HepG2 (cell line): ENCODE results near the gene COPE. TPM values are rescaled to one million over a fixed set of nuclear protein-coding genes. Genes with fewer than 3 reads are reported as not detected.

Source experiments
- ATAC-seq: fragments of 200-7000 bp; cut with Tn5 transposase; 3 replicates; pipeline ENCODE4 v1.9.1; 2020; ENCODE audit warnings: mild to moderate bottlenecking, moderate library complexity
- BruUV-seq: library from RNA; stranded (reverse); fragments of 400-500 nt; replicated peaks from 2 replicates; lab custom pipeline; 2021; lab: Mats Ljungman, UMichigan
- CTCF ChIA-PET: fragments of 300-600 bp; formaldehyde crosslinking; extraction: SDS; loops from one replicate; lab custom pipeline; 2021; ENCODE audit warnings: low total read pairs, inconsistent platforms, low intra/inter-chr PET ratio; lab: Yijun Ruan, JAX
- POLR2A ChIA-PET: fragments of 350-600 bp; sonication (Branson Sonifier 250); formaldehyde crosslinking; loops from one replicate; lab custom pipeline; 2020; ENCODE audit warnings: antibody characterized with exemption, inconsistent platforms; lab: Yijun Ruan, JAX
- DNase-seq: peaks from one replicate; pipeline ENCODE4 v3.0.0-alpha.2; 2015; ENCODE audit warnings: low spot score
- FAIRE-seq: peaks from 3 replicates; lab custom pipeline; 2011; peaks lifted over from hg19 to GRCh38; lab: Jason Lieb, UNC
- H2AFZ ChIP-seq: one replicate; pipeline ENCODE4 v1.6.1; 2011; ENCODE audit warnings: low read length, inconsistent platforms
- H3K27ac ChIP-seq: fragments of 300-600 bp; 3 replicates; pipeline ENCODE4 v1.8.0; 2011; ENCODE audit warnings: mixed run types, mild to moderate bottlenecking, mixed read lengths, low read length, inconsistent platforms; ENCODE audit not compliant: insufficient read depth; ENCODE audit errors: extremely low read length
- H3K27me3 ChIP-seq, 2 experiments: fragments of 200-600 bp in 1 of 2; 2 replicates in 1 of 2; 3 replicates in 1 of 2; pipeline versions ENCODE4 v1.6.0 to v1.8.0; 2011; ENCODE audit warnings: low read length in 2 of 2, mild to moderate bottlenecking in 2 of 2, moderate library complexity in 2 of 2, inconsistent platforms in 1 of 2; ENCODE audit not compliant: insufficient read depth in 2 of 2, control insufficient read depth in 1 of 2
- H3K36me3 ChIP-seq, 2 experiments: fragments of 200-600 bp in 1 of 2; replicated peaks in 1 of 2; 2 replicates in 1 of 2; 3 replicates in 1 of 2; pipeline versions ENCODE4 v1.5.1 to v1.8.0; 2011; ENCODE audit warnings: low read length in 2 of 2, inconsistent platforms in 1 of 2; ENCODE audit not compliant: insufficient read depth in 2 of 2, control insufficient read depth in 1 of 2
- H3K4me1 ChIP-seq: 2 replicates; pipeline ENCODE4 v1.5.1; 2012; ENCODE audit warnings: low read length, inconsistent platforms; ENCODE audit not compliant: insufficient read depth
- H3K4me2 ChIP-seq: 2 replicates; pipeline ENCODE4 v1.6.0; 2011; ENCODE audit warnings: low read depth, low read length, inconsistent platforms
- H3K4me3 ChIP-seq, 3 experiments: fragments of 200-600 bp in 1 of 3; sonication (generic), shearing (Covaris generic) in 1 of 3; replicated peaks in 1 of 3; 2 replicates each; pipeline ENCODE4 v1.5.1; 2011 to 2016; ENCODE audit warnings: low read length in 3 of 3, inconsistent platforms in 2 of 3, low read depth in 2 of 3, mild to moderate bottlenecking in 2 of 3, control low read depth in 1 of 3, mixed read lengths in 1 of 3; ENCODE audit not compliant: insufficient read depth in 1 of 3
- H3K79me2 ChIP-seq: one replicate; pipeline ENCODE4 v1.6.1; 2011; ENCODE audit warnings: low read length, inconsistent platforms; ENCODE audit not compliant: insufficient read depth
- H3K9ac ChIP-seq: 2 replicates; pipeline ENCODE4 v1.6.0; 2011; ENCODE audit warnings: mild to moderate bottlenecking, low read depth, low read length, inconsistent platforms; ENCODE audit not compliant: insufficient read depth
- H3K9me3 ChIP-seq: 2 replicates; pipeline ENCODE4 v1.5.1; 2012; ENCODE audit warnings: mild to moderate bottlenecking, low read length
- H4K20me1 ChIP-seq: 2 replicates; pipeline ENCODE4 v1.6.0; 2011; ENCODE audit warnings: inconsistent platforms, mild to moderate bottlenecking, low read length, moderate library complexity; ENCODE audit not compliant: insufficient read depth
- AGO2 ChIP-seq: fragments of 200-400 bp; formaldehyde crosslinking; optimal IDR thresholded peaks from 2 replicates; pipeline ENCODE3; 2017; ENCODE audit warnings: mild to moderate bottlenecking, low read depth, low read length, moderate library complexity
- ELF4 ChIP-seq: sonication (generic); formaldehyde crosslinking; IDR thresholded peaks from 2 replicates; pipeline ENCODE4 v1.5.0; 2020; ENCODE audit warnings: missing genetic modification reagents, mild to moderate bottlenecking, moderate library complexity, borderline replicate concordance
- HNF4A ChIP-seq: sonication (generic); formaldehyde crosslinking; IDR thresholded peaks from 2 replicates; pipeline ENCODE4 v1.4.0; 2020; ENCODE audit warnings: missing genetic modification reagents
- RBFOX2 ChIP-seq: fragments of 200-400 bp; formaldehyde crosslinking; IDR thresholded peaks from 2 replicates; pipeline ENCODE4 v1.6.1; 2017; ENCODE audit warnings: low read depth, mild to moderate bottlenecking, low read length
- ZBTB33 ChIP-seq: sonication (generic); formaldehyde crosslinking; IDR thresholded peaks from 2 replicates; pipeline ENCODE4 v1.4.0; 2020; ENCODE audit warnings: missing genetic modification reagents
- ZBTB38 ChIP-seq: sonication (generic); formaldehyde crosslinking; IDR thresholded peaks from 2 replicates; pipeline ENCODE4 v1.5.1; 2020; ENCODE audit warnings: mild to moderate bottlenecking, missing genetic modification reagents
- ZFP37 ChIP-seq: sonication (generic); formaldehyde crosslinking; IDR thresholded peaks from 2 replicates; pipeline ENCODE4 v1.4.0; 2020; ENCODE audit warnings: missing genetic modification reagents, borderline replicate concordance
- ZNF136 ChIP-seq: sonication (generic); formaldehyde crosslinking; IDR thresholded peaks from 2 replicates; pipeline ENCODE4 v1.8.1; 2022; ENCODE audit warnings: low read depth, mild to moderate bottlenecking, moderate library complexity, missing genetic modification reagents
- ZNF883 ChIP-seq: sonication (generic); formaldehyde crosslinking; IDR thresholded peaks from 2 replicates; pipeline ENCODE4 v1.5.1; 2020; ENCODE audit warnings: mild to moderate bottlenecking, missing genetic modification reagents; ENCODE audit errors: not compliant biosample characterization
- ZSCAN9 ChIP-seq: IDR thresholded peaks from 2 replicates; pipeline ENCODE4 v1.6.1; 2016; ENCODE audit warnings: borderline replicate concordance
- WGBS: methylation state at CpG from one replicate; pipeline ENCODE4 v1.1.6; 2017; ENCODE audit warnings: low lambda C conversion rate; 5-methylcytosine and 5-hydroxymethylcytosine counted together
- in situ Hi-C: cut with HindIII; loops from 2 replicates; pipeline ENCODE4 v1.10.0; 2017; ENCODE audit warnings: low pct_unique_long_range_greater_than_20kb; ENCODE audit not compliant: extremely low pct_ligation_motif_present
- intact Hi-C: fragments of 100-400 bp; cut with micrococcal nuclease; formaldehyde crosslinking; loops from one replicate; pipeline ENCODE4 v1.10.0; 2022; ENCODE audit not compliant: unreplicated experiment
- polyA plus RNA-seq, 8 experiments: library from polyadenylated mRNA; depleted of rRNA in 3 of 8; stranded (reverse) in 7 of 8; unstranded in 1 of 8; fragments of >200 nt; fragmentation: Illumina TruSeq in 4 of 8; extraction: Trizol in 4 of 8; gene quantifications; 2 replicates each; pipeline versions ENCODE4 v1.2.1 to v1.2.3, GENCODE V29; 2011 to 2016; ENCODE audit warnings: low read depth in 4 of 8, missing spikeins in 1 of 8, mixed read lengths in 1 of 8; ENCODE audit not compliant: insufficient read depth in 1 of 8
- total RNA-seq, 5 experiments: library from RNA; depleted of rRNA; stranded (reverse); fragments of >200 nt; fragmentation: Illumina TruSeq; extraction: Trizol; gene quantifications; 2 replicates each; pipeline ENCODE4 v1.2.3, GENCODE V29; 2016; ENCODE audit warnings: low read depth in 1 of 5
- TF ChIP-seq, protein P1 (sequence below): IDR thresholded peaks from 2 replicates; pipeline ENCODE4 v1.6.1; 2016; ENCODE audit warnings: mild to moderate bottlenecking, missing biosample characterization, missing genetic modification reagents

The COPE gene
- total and polyA plus RNA-seq, 2 of the 13 experiments (the other 11 are each of a cell fraction or from before 2014, with no cell fraction given): 189 to 205 TPM

GRCh38 chr19:18904334-18905057 is 14.7 kb downstream of the COPE start:
- Histone ChIP-seq H3K4me1 (no peaks in the 10 kb centered on the region), H4K20me1 (no peaks in the 10 kb centered on the region), H3K4me2 (no peak overlapping the region), H3K9ac (no peak overlapping the region), H3K27me3 (no peaks in the 10 kb centered on the region), H3K4me3 (no peak overlapping the region), H3K27ac (no peak overlapping the region), H3K79me2 (no peaks in the 10 kb centered on the region), H2AFZ (no peak overlapping the region), H3K36me3 (peaks cover 17 to 47% of the 10 kb centered on the region in 2 experiments)
- ChIA-PET CTCF (no interaction called here), POLR2A (no interaction called here)
- ATAC-seq: no peak
- 98% methylated on average over 6 of the region's 25 CpGs for WGBS
- DNase-seq: no peak
- intact Hi-C loops: no loop called here
- FAIRE-seq: no peak
- BruUV-seq: no TSS peak
- TF ChIP-seq ZBTB38 (CRISPR knock-in tag) (no peak), ELF4 (CRISPR knock-in tag) (no peak), RBFOX2 (peak; percentile 65), AGO2 (peak; percentile 70)
- TF ChIP-seq, all 625 proteins: peak for 2
- no peaks in the 10 kb centered on the region for H3K9me3 ChIP-seq
- in situ Hi-C loops: no loop called here

DNA sequence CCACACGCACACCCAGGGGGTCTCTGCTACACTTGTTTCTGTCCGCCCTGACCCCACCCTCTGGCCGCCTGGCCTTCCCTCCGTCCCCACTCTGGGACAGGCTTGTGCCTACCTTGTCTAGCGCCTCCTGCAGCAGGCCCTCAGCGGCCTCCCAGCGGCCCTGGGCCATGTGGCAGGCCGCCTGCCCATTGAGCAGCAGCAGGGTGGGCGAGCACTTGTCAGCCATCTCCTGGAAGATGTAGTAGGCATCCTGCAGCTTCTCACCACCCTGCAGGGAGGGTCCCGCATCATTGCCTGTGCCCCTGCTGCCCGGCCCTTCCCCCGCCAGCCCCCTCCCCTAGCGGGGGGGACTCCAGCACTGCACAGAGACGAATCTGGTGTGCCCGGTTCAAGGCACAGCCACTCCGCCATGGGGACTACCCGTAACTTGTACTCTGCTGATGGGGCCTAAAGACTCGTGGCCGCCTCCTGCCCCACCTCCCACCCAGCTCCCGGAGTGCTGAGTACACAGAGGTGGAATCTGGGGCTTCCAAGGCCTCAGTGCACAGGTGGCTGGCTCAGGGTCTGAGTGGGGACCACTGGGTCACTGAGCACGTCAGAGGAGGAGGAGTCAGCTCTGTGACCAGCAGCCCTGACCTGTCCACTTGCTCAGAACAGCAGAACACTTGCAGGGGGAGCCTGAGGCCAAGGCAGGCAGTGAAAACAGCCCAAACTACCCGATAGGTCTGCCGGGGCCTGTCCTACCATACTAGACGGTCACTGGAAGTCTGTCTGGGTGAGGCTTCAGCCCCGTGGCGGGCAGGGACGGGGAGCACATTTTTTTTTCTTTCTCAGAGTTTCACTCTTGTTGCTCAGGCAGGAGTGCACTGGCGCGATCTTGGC is 15.8 kb downstream of the COPE start:
- CTCF ChIA-PET: no interaction called here
- POLR2A ChIA-PET: no interaction called here
- no peaks in the 10 kb centered on the region for H4K20me1 ChIP-seq
- H3K4me3 ChIP-seq: no peak overlapping the region
- ATAC-seq: no peak
- BruUV-seq: no TSS peak
- H3K27ac ChIP-seq: no peak overlapping the region
- peaks cover 15 to 42% of the 10 kb centered on the region in 2 experiments for H3K36me3 ChIP-seq
- DNase-seq: no peak
- no peak for FAIRE-seq
- H3K9ac ChIP-seq: no peak overlapping the region
- in situ Hi-C loops: no loop called here
- no peaks in the 10 kb centered on the region for H3K27me3 ChIP-seq
- intact Hi-C loops: no loop called here
- no peak overlapping the region for H2AFZ ChIP-seq
- WGBS: 90% methylated on average over 19 of the region's 29 CpGs
- peaks cover 5% of the 10 kb centered on the region for H3K4me1 ChIP-seq
- TF ChIP-seq ZFP37 (CRISPR knock-in tag): no peak
- TF ChIP-seq, protein P1, sequence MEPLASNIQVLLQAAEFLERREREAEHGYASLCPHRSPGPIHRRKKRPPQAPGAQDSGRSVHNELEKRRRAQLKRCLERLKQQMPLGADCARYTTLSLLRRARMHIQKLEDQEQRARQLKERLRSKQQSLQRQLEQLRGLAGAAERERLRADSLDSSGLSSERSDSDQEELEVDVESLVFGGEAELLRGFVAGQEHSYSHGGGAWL (CRISPR knock-in tag): no peak
- TF ChIP-seq AGO2: peak; percentile 75
- TF ChIP-seq ZBTB33: peak; percentile 94
- TF ChIP-seq RBFOX2: 0 out of 2 replicates have a peak, but pooled peaks have one; percentile 42
- TF ChIP-seq HNF4A (CRISPR knock-in tag): no peak
- TF ChIP-seq ZNF136: no peak
- no peak for TF ChIP-seq ZSCAN9
- no peak for TF ChIP-seq ZNF883 (CRISPR knock-in tag)
- H3K79me2 ChIP-seq: no peaks in the 10 kb centered on the region
- no peaks in the 10 kb centered on the region for H3K9me3 ChIP-seq
- no peak overlapping the region for H3K4me2 ChIP-seq
